Activated CD8-positive, alpha-beta memory T cell treated with anti-CD3 and anti-CD28 coated beads for 24 hours (primary cell): Measurements from ENCODE around the gene LHFPL3.

Experiments used
- DNase-seq: peaks from one replicate; pipeline ENCODE4 v3.0.0-alpha.2; 2020

The LHFPL3 gene

GRCh38 chr7:104943502-104944343 lies 615.3 kb downstream of the LHFPL3 start:
- peak; percentile 81 for DNase-seq

GRCh38 chr7:104945599-104945956 lies 617.2 kb downstream of the LHFPL3 start:
- no peak for DNase-seq

- no peak for DNase-seq
Observed at GRCh38 chr7:104946338-104946737, 617.9 kb downstream of the LHFPL3 start.

GRCh38 chr7:104950006-104950405 lies 621.6 kb downstream of the LHFPL3 start:
- DNase-seq, result no peak

GRCh38 chr7:104950754-104951153 lies 622.4 kb downstream of the LHFPL3 start:
- DNase-seq, result no peak

GRCh38 chr7:104951546-104951945 lies 623.1 kb downstream of the LHFPL3 start:
- no peak for DNase-seq

GRCh38 chr7:104955276-104955675 lies 626.9 kb downstream of the LHFPL3 start:
- no peak for DNase-seq
